PFSK-1 (cell line): ENCODE results near the gene LRPAP1.

Source experiments
- FOXP2 ChIP-seq: optimal IDR thresholded peaks from 2 replicates; pipeline ENCODE3; 2011; ENCODE audit warnings: borderline replicate concordance, control low read depth, inconsistent platforms; ENCODE audit not compliant: insufficient read depth; ENCODE audit errors: extremely low read length, extremely low read depth
- POLR2AphosphoS5 ChIP-seq: IDR thresholded peaks from 2 replicates; pipeline ENCODE4 v1.6.1; 2012; ENCODE audit warnings: low read depth, mild to moderate bottlenecking, control low read depth, low read length, moderate library complexity
- SIN3A ChIP-seq: IDR thresholded peaks from 2 replicates; pipeline ENCODE4 v1.6.1; 2012; ENCODE audit warnings: mild to moderate bottlenecking, low read length, moderate library complexity, borderline replicate concordance; ENCODE audit not compliant: insufficient read depth
- TAF1 ChIP-seq: IDR thresholded peaks from 2 replicates; pipeline ENCODE4 v1.6.1; 2012; ENCODE audit warnings: low read length, control low read depth, borderline replicate concordance; ENCODE audit not compliant: insufficient read depth
- TF ChIP-seq, protein P1 (sequence below), 2 experiments: IDR thresholded peaks; 2 replicates each; pipeline versions ENCODE4 v1.6.1 to v1.8.0; 2011 to 2012; ENCODE audit warnings: low read depth in 2 of 2, low read length in 2 of 2, control low read depth in 1 of 2, inconsistent platforms in 1 of 2, mild to moderate bottlenecking in 1 of 2, moderate library complexity in 1 of 2; ENCODE audit not compliant: insufficient read depth in 1 of 2

Gene LRPAP1

DNA sequence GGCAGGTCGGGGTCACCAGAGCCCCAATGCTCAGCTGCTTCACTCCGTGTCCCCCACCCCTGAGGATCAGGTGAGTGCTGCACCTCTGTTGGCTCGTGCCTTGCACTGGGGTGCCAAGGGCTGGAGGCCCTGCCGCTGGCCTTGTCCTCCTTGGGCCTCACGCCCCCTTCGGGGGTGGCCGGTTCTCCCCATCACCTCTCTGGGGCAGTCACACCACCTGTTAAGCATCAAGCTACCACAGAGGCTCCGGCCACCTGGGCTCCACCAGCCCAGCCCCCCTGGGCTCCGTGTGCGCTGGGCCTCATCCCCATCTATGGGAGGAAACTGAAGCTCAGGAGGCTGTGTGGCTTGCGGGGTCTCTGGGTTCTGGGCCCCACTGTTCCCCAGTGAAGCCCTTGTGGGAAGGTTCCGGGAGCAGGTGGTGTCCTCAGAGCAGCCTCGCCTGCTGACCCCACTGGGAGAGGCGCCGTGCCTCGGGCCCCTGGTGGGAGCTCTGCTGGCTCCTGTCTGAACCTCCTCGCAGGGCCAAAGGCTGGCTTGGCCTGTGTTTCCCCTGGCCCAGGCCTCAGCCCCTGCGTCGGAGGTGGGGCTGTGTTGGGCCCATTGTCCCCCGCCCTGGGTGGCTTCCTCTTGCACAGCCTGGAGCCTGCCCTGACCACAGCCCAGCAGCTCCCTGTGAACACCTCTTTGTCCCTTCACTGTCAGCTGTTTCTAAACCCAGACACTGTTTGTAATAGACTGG lies 38.3 kb downstream of the LRPAP1 start:
- TF ChIP-seq POLR2AphosphoS5 (no peak; the same call in 1 of the 2 replicates), FOXP2 (no peak)

DNA sequence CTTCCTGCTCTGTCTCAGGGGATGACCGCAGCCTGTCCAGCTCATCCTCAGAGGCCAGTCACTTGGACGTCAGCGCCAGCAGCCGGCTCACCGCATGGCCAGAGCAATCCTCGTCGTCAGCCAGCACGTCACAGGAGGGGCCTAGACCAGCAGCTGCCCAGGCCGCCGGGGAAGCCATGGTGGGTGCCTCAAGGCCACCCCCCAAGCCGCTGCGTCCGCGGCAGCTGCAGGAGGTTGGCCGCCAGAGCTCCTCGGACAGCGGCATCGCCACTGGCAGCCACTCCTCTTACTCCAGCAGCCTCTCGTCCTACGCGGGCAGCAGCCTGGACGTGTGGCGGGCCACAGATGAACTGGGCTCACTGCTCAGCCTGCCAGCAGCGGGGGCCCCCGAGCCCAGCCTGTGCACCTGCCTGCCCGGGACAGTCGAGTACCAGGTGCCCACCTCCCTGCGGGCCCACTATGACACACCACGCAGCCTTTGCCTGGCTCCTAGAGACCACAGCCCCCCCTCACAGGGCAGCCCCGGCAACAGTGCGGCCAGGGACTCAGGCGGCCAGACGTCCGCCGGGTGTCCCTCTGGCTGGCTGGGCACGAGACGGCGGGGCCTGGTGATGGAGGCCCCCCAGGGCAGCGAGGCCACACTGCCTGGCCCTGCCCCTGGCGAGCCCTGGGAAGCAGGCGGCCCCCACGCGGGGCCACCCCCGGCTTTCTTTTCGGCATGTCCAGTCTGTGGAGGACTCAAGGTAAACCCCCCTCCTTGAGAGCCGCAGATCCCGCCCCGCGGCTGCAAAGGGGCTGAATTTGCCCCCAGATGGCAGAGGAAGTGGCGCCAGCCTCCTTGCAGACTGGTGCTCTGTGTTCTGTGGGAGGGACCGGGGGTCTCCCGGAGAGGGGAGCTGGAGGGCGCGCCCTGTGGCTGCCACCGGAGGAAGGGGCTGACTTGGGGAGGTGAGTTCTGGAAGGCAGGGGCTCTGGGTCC lies 39.2 kb downstream of the LRPAP1 start:
- TF ChIP-seq FOXP2 (no peak), POLR2AphosphoS5 (no peak), TAF1 (no peak), SIN3A (no peak)
- TF ChIP-seq, protein P1, sequence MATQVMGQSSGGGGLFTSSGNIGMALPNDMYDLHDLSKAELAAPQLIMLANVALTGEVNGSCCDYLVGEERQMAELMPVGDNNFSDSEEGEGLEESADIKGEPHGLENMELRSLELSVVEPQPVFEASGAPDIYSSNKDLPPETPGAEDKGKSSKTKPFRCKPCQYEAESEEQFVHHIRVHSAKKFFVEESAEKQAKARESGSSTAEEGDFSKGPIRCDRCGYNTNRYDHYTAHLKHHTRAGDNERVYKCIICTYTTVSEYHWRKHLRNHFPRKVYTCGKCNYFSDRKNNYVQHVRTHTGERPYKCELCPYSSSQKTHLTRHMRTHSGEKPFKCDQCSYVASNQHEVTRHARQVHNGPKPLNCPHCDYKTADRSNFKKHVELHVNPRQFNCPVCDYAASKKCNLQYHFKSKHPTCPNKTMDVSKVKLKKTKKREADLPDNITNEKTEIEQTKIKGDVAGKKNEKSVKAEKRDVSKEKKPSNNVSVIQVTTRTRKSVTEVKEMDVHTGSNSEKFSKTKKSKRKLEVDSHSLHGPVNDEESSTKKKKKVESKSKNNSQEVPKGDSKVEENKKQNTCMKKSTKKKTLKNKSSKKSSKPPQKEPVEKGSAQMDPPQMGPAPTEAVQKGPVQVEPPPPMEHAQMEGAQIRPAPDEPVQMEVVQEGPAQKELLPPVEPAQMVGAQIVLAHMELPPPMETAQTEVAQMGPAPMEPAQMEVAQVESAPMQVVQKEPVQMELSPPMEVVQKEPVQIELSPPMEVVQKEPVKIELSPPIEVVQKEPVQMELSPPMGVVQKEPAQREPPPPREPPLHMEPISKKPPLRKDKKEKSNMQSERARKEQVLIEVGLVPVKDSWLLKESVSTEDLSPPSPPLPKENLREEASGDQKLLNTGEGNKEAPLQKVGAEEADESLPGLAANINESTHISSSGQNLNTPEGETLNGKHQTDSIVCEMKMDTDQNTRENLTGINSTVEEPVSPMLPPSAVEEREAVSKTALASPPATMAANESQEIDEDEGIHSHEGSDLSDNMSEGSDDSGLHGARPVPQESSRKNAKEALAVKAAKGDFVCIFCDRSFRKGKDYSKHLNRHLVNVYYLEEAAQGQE (IDR thresholded peaks at IDR 0.05; ENCODE audit: insufficient read depth in 1 of 2, low read depth in 2 of 2, low read length in 2 of 2), result no peak

DNA sequence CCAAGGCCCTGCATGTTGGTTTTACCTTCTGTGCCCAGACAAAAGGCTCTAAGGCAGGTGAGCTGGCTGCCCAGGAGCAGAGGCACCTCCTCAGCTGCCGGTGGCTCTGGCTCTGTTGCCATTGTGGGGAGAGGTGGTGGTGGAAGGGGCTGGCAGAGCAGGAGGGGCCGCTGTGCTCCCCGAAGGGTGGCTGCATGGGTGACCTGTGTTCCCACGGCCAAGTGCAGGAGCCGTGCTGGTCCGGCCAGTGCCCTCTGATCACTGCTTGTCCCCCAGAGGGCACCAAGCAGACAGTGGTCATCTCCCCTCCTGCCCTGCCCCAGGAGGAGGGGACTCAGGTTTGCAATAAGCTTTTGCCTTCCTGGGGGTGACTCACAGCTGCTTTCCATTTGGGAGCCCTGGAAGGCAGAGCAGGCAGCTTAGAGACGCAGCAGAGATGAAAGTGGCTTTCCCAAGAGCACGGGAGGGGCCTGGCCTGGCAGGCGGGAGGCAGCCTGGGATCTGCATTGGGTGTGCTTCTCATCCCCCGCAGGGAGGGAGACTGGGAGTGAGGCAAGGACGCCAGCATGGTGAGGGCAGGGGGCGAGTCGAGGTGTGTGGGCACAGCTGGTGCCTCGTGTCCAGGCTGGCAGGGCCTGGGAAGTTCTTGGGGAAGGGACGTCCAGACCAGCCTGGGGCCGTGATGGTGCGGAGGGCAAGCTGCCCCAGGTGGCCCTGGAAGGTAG lies 40.4 kb downstream of the LRPAP1 start:
- TF ChIP-seq SIN3A, result no peak
- TF ChIP-seq TAF1, result no peak
- TF ChIP-seq, protein P1 (IDR thresholded peaks at IDR 0.05; ENCODE audit: insufficient read depth in 1 of 2, low read depth in 2 of 2, low read length in 2 of 2), result no peak
- no peak for TF ChIP-seq FOXP2
- no peak for TF ChIP-seq POLR2AphosphoS5

DNA sequence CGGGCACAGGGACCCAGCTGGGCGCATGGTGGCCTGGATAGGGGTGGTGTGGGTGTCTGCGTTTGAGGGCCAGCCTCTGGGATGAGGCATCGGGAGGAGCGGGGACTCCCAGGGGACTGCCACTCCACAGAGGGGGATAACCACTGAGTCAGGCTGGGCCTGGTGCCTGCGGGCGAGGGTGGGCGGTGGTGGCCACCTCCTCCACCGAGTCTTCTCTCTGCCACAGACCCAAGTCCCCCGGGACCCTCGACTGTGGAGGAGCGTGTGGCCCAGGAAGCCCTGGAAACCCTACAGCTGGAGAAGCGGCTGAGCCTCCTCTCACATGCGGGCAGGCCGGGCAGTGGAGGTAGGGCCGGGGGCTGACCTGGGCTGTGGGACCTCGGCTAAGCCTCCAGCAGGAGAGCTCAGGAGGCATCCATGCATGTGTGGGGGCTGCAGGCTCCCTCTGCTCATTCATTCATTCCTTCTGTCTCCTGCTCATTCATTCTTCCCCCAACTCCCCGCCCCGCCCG lies 42.7 kb downstream of the LRPAP1 start:
- TF ChIP-seq FOXP2 (no peak), TAF1 (no peak)

DNA sequence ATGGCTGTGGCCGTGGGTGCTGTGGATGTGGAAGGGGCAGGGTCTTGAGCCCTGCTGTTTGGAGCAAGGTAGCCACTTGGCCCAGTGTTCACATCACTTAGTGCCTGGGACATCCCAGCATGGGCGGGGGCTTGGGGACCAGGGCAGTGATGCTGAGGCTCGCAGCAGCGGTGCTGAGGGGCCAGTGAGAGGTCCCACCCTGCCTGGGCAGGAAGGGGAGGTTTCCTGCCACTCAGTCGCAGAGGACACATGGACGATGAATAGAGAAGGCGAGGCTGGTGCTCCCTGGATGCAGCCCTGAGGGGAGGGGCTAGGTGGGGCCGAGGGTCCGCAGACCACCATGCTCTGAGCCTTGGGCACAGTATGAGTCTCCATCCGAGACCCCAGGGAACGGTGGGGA lies 43.4 kb downstream of the LRPAP1 start:
- TF ChIP-seq POLR2AphosphoS5, result no peak
- TF ChIP-seq TAF1, result no peak
- TF ChIP-seq, protein P1 (IDR thresholded peaks at IDR 0.05; ENCODE audit: insufficient read depth in 1 of 2, low read depth in 2 of 2, low read length in 2 of 2), result no peak
- no peak for TF ChIP-seq SIN3A
- TF ChIP-seq FOXP2, result no peak

DNA sequence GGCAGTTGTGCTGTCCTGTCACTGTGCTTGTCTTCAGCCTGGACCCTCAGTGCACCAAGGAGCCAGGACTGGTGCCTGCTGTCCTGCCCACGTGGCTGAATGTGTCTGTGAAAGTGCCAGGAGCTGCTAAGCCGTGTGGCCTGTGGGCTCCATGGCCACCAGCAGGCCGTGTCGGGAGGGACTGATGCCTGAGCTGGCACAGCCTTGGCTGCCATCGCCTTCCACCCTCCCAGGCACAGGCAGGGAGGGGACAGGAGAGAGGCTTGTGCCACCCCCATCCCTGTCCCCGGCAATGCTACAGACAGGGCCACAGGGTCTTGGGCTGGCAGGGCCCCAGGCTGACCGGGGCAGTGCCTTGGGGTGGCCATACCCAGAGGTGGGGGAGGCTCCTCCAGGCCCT lies 44.4 kb downstream of the LRPAP1 start:
- TF ChIP-seq TAF1, result no peak
- no peak for TF ChIP-seq POLR2AphosphoS5
- TF ChIP-seq SIN3A, result no peak
- TF ChIP-seq, protein P1 (IDR thresholded peaks at IDR 0.05; ENCODE audit: insufficient read depth in 1 of 2, low read depth in 2 of 2, low read length in 2 of 2), result no peak
- TF ChIP-seq FOXP2, result no peak
